Ecto neural progenitor cell (in vitro differentiated cells): ENCODE data around the gene IFT88.
A peak's percentile ranks its signal among the peaks of the same experiment; 100 is the strongest.

Experiments
- DNase-seq: peaks from one replicate; pipeline ENCODE4 v3.0.0-alpha.2; 2018; ENCODE audit warnings: low spot score

IFT88 gene

DNA sequence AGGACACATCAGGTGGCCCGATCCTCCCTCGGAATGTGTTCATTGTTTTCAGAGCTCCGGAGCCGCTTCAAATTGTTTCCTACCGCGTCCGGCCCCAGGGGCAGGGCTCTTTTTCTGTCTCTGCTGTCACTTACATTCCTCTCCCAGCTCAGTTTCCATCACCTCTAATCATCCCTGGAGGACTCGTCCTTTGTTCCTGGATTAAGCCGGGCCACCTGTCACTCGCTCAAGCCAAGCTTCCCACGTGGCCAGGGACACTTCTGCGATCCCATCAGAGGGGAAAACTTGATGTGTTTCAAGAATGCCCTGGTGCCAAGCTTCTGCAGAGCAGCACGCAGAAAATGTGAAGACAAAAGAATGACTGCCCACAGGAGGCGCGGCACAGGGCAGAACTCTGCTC, 150.0 kb downstream of the IFT88 start:
- DNase-seq: peak; percentile 72

- no peak for DNase-seq
Measured at GRCh38 chr13:20717581-20718542, 150.9 kb downstream of the IFT88 start.

DNA sequence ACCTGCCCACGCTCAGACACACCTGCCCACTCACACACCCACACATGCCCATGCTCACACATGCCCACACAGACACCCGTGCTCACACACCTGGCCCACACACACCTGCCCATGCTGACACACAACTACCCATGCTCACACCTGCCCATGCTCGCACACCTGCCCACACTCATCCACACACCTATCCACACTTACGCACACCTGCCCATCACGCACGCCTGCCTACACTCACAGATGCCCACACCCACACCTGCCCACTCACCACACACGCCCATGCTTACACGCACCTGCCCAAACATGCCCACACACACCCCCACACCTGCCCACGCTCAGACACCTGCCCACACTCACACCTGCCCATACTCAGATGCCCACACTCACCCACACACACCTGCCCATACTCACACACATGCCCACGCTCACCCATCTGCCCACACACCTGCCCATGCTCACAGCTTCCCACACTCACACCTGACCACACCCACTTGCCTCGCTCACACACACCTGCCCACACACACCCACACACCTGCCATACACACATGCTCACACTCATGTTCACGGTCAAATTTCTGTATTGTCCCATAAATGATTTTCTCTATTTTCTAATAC, 152.1 kb downstream of the IFT88 start:
- no peak for DNase-seq

DNA sequence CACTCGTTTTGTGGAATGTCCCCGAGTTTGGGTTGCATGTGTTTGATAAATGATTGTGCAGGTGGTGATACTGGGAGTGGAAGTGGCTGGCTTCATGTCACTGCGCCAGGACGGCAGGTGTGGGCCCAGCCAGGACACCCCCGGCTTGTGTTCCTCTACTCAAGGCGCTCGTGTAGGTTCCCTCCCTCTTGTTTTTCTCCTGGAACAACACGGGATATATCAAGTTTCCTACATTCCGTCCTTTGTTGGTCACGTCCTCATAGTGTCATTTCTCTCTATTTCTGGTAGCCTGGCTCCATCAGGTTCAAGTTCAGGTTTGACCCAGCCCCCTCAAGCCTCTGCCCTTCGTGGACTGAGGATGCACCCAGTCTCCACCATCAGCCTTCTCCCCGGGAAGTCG, 152.8 kb downstream of the IFT88 start:
- DNase-seq: no peak

DNA sequence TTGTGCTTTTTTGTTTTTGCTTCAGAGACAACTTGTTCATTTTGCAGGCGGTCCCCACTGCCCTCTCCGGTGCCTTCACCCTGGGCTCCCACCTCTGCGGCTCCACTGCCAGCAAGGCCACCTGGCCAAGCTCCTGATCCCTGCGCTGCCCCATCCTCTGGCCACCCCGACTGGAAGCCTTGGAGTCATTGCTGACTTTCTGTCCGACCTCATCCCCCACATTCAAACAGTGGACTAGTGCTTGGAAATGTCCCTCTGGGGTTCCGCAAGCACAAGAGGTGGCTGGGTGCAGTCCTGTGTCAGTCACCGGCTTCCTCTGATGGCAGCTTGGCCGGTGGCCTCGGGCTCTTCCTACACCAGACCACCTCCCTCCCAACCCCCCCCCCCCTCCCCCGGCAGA, 153.5 kb downstream of the IFT88 start:
- no peak for DNase-seq

DNA sequence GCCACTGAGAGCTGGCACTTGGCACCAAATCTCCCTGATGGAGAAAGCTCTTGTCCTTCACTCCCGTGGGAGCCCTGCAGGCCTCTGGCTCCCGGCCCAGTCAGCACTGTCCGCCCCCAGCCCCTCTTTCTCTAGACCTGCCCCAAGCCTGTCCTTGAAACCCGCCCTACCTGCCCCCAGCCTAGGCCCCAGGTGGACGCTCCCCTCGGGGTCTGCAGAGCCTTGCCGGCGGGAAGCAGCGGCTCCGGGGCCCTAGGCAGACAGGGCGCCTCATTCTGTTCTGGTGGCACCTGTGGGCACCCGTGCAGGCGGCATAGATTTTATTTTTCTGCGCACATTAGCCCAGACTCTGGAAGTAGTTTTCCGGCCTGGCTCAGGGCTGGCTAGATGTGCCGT, 154.1 kb downstream of the IFT88 start:
- no peak for DNase-seq

GRCh38 chr13:20721454-20722357, 154.7 kb downstream of the IFT88 start:
- peak; percentile 72 for DNase-seq

GRCh38 chr13:20727856-20728255, 160.9 kb downstream of the IFT88 start:
- DNase-seq: no peak

GRCh38 chr13:20728579-20729311, 161.8 kb downstream of the IFT88 start:
- no peak for DNase-seq

DNA sequence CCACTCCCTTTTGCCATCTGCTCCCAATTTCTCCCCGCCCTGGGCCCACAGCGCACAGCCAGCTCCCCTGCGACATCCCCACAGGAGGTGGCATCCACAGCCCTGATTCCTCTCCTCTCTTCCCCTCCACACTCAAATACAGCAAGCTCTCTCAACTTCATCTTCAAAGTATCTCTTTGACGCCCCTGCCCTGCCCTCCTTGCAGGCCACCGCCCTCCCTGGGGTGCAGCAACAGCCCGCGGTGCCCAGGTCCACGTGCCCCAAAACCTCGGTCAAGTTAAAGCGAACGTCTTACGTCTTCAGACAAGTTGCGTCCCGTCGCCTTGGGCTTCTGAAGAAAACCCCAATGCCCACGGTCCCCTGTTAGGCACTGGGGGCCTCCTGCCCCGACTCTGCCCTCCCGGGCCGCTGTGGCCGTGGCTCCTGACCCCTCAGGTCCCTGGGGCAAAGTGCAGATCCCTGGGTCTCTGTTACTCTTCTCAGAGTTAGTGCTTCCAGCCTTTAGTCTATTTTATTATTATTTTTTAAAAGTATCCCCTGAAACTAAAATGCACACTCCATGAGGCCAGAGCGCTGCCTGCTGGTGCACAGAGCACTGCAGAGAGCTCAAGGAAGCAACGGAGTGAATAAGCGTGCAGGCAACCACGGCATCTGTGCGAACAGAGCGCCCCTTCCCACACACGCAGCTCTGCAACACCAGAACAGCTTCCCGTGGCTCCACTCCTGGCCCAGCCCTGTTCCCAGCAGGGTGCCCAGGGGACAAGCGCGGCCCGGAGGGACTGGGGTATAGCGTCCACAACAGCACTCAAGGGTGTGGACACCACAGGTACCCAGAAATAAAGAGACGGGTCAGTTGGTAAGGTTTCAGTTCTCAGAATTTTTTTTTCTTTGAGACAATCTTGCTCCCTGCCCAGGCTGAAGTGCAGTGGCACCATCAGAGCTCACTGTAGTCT, 163.0 kb downstream of the IFT88 start:
- no peak for DNase-seq

- DNase-seq: no peak
Measured at GRCh38 chr13:20738616-20739015, 171.7 kb downstream of the IFT88 start.

GRCh38 chr13:20740021-20740420, 173.1 kb downstream of the IFT88 start:
- DNase-seq: no peak
